DOHH2 (cell line): ENCODE data around the gene MT1F.

ENCODE experiments used
- H3F3A ChIP-seq: fragments of 200-600 bp; sonication (generic), shearing (Covaris generic); 2 replicates; pipeline ENCODE4 v1.6.0; 2016; ENCODE audit warnings: antibody characterized with exemption, mild to moderate bottlenecking; ENCODE audit not compliant: control insufficient read depth, insufficient read depth
- H3K27ac ChIP-seq: fragments of 200-600 bp; sonication (generic); 2 replicates; pipeline ENCODE4 v1.5.1; 2014; ENCODE audit warnings: low read depth, mild to moderate bottlenecking, low read length, moderate library complexity
- H3K27me3 ChIP-seq: fragments of 200-600 bp; sonication (generic); 2 replicates; pipeline ENCODE4 v1.6.1; 2014; ENCODE audit warnings: mild to moderate bottlenecking, low read length, mixed read lengths; ENCODE audit not compliant: control insufficient read depth
- H3K36me3 ChIP-seq: fragments of 200-600 bp; sonication (generic); 2 replicates; pipeline ENCODE4 v1.6.1; 2014; ENCODE audit warnings: mild to moderate bottlenecking, low read length, moderate library complexity, mixed read lengths; ENCODE audit not compliant: control insufficient read depth
- H3K4me1 ChIP-seq: fragments of 200-600 bp; sonication (generic); 2 replicates; pipeline ENCODE4 v1.6.1; 2014; ENCODE audit warnings: mild to moderate bottlenecking, low read length, mixed read lengths; ENCODE audit not compliant: control insufficient read depth
- H3K4me2 ChIP-seq: fragments of 200-600 bp; sonication (generic); 2 replicates; pipeline ENCODE4 v1.6.0; 2014; ENCODE audit warnings: mild to moderate bottlenecking, low read length, moderate library complexity
- H3K4me3 ChIP-seq: fragments of 200-600 bp; sonication (generic); 2 replicates; pipeline ENCODE4 v1.5.1; 2014; ENCODE audit warnings: mild to moderate bottlenecking, low read length, mixed read lengths
- H3K79me2 ChIP-seq: fragments of 200-600 bp; sonication (generic); 2 replicates; pipeline ENCODE4 v1.6.1; 2014; ENCODE audit warnings: mild to moderate bottlenecking, low read length, mixed read lengths; ENCODE audit not compliant: control insufficient read depth
- H3K9me2 ChIP-seq: fragments of 200-600 bp; sonication (generic); replicated peaks from 2 replicates; pipeline ENCODE4 v1.6.1; 2014; ENCODE audit warnings: mild to moderate bottlenecking, low read length, mixed read lengths; ENCODE audit not compliant: control insufficient read depth
- H3K9me3 ChIP-seq: fragments of 200-600 bp; sonication (generic); 2 replicates; pipeline ENCODE4 v1.6.1; 2014; ENCODE audit warnings: antibody characterized with exemption, low read length, mixed read lengths; ENCODE audit not compliant: control insufficient read depth, insufficient read depth
- H4K20me1 ChIP-seq: fragments of 200-600 bp; sonication (generic); 2 replicates; pipeline ENCODE4 v1.6.0; 2014; ENCODE audit warnings: low read depth, mild to moderate bottlenecking, antibody characterized with exemption, low read length, moderate library complexity; ENCODE audit not compliant: control insufficient read depth, insufficient read depth
- EZH2phosphoT487 ChIP-seq: fragments of 200-600 bp; sonication (generic); IDR thresholded peaks from 2 replicates; pipeline ENCODE4 v1.6.1; 2017; ENCODE audit warnings: borderline replicate concordance, mild to moderate bottlenecking, antibody characterized with exemption, low read length, moderate library complexity, mixed read lengths
- TF ChIP-seq, protein P1 (sequence below): fragments of 200-600 bp; sonication (generic); IDR thresholded peaks from one replicate; pipeline ENCODE4 v1.5.1; 2014; ENCODE audit warnings: antibody characterized with exemption, mild to moderate bottlenecking, low read depth, low read length; ENCODE audit not compliant: poor library complexity, severe bottlenecking

The MT1F gene

DNA sequence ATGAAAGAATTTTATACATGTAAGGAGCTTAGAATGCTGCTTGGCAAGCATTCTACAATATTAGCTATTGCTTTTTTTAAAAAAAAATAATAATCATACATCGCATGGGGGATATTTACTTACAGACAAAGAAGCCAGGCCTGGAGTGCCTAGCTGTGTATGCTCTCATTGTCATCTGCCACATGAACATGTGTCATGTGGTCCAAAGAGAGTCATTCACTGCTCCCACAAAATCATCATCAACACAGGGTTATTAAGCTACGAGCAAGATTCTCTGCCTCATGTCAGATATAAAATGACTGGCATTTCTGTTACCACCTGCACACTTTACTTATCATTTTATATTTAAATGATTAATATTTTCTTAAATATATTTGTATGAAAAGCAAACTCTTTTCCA, 34.1 kb upstream of the MT1F start:
- Histone ChIP-seq H3K27me3 (peaks cover 18% of the 10 kb centered on the region), H3F3A (no peaks in the 10 kb centered on the region), H3K36me3 (no peaks in the 10 kb centered on the region), H3K4me2 (no peak overlapping the region), H3K4me1 (no peaks in the 10 kb centered on the region), H4K20me1 (no peaks in the 10 kb centered on the region), H3K27ac (no peak overlapping the region), H3K4me3 (no peak overlapping the region), H3K9me2 (no peaks in the 10 kb centered on the region), H3K9me3 (no peaks in the 10 kb centered on the region), H3K79me2 (no peaks in the 10 kb centered on the region)
- TF ChIP-seq, protein P1, sequence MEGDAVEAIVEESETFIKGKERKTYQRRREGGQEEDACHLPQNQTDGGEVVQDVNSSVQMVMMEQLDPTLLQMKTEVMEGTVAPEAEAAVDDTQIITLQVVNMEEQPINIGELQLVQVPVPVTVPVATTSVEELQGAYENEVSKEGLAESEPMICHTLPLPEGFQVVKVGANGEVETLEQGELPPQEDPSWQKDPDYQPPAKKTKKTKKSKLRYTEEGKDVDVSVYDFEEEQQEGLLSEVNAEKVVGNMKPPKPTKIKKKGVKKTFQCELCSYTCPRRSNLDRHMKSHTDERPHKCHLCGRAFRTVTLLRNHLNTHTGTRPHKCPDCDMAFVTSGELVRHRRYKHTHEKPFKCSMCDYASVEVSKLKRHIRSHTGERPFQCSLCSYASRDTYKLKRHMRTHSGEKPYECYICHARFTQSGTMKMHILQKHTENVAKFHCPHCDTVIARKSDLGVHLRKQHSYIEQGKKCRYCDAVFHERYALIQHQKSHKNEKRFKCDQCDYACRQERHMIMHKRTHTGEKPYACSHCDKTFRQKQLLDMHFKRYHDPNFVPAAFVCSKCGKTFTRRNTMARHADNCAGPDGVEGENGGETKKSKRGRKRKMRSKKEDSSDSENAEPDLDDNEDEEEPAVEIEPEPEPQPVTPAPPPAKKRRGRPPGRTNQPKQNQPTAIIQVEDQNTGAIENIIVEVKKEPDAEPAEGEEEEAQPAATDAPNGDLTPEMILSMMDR = no peak
- no peak for TF ChIP-seq EZH2phosphoT487

DNA sequence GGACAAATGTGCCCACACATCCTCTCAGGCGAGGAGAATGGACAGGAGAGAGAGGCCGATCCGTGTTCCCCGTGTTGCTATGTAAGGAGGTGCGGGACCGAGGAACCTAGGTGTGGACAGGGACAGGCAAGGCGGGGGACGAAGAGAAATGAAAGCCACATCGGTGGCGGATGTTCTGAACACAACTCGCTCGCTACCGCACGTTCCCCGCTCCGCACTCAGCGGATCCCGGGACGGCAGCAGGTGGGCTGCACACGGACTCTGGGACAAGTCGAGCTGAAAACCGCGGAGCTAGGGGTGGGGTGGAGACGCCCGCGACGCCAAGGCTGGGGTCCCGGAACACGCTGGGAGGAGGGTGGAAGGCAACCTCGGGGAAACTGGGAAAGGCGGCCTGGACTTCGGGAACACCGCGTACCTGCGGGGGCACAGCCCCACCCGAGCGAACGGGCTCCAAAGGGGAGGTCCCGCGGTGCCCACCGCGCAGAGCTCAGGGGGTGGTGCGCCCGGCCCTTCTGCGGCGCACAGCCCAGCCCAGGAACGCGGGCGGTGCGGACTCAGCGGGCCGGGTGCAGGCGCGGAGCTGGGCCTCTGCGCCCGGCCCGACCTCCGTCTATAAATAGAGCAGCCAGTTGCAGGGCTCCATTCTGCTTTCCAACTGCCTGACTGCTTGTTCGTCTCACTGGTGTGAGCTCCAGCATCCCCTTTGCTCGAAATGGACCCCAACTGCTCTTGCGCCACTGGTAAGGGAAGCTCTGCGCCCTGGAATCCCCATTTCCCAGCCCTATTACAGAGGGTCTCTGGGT, 32.4 kb upstream of the MT1F start, which contains the start of gene MT1E:
Gene MT1E, plus strand, starts transcription at position 642 of the 803 bp plus-strand sequence. Its CDS starts 71 bp downstream, at position 713.
- Histone ChIP-seq H3K4me1 (no peaks in the 10 kb centered on the region), H3F3A (no peaks in the 10 kb centered on the region), H3K9me3 (no peaks in the 10 kb centered on the region), H3K9me2 (no peaks in the 10 kb centered on the region), H3K36me3 (no peaks in the 10 kb centered on the region), H4K20me1 (no peaks in the 10 kb centered on the region), H3K27me3 (peaks cover 18% of the 10 kb centered on the region), H3K79me2 (no peaks in the 10 kb centered on the region), H3K27ac (no peak within 1 kb of the TSS), H3K4me2 (no peak within 1 kb of the TSS), H3K4me3 (no peak within 1 kb of the TSS)
- no peak for TF ChIP-seq EZH2phosphoT487
- TF ChIP-seq, protein P1 = no peak

DNA sequence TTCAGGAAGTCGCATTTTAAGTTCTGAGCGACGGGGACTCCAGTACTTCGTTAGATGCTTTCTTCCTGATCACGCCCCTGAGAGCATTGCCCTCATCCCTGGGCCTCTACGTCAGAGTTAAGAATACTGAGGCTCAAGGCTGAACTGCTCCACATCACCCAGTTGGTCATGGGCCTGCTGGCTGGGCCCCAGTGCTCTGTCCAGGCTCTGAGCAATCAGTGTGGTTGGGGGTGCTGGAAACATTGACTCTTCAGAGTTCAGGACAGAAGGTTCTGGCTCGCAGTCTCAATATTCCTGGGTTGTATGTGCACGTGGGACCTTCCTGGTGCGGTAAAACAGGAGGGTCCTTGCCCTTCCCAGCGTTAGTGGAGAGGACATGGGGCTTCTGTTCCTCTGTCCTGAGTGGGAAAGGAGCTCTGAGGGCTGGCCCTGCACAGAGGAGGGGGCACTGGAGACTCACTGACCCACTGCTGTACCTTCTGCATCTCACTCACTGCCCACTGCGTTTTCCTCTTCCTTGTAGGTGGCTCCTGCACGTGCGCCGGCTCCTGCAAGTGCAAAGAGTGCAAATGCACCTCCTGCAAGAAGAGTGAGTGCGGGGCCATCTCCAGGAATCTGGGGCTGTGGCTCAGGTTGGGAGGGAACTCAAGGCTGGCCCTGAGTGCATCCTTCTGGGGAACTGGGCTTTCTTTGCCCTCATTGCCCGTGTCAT, 31.7 kb upstream of the MT1F start:
- Histone ChIP-seq H4K20me1 (no peaks in the 10 kb centered on the region), H3K79me2 (no peaks in the 10 kb centered on the region), H3K9me3 (no peaks in the 10 kb centered on the region), H3K27ac (no peak overlapping the region), H3K27me3 (peaks cover 18% of the 10 kb centered on the region), H3K4me2 (no peak overlapping the region), H3F3A (no peaks in the 10 kb centered on the region), H3K9me2 (no peaks in the 10 kb centered on the region), H3K4me3 (no peak overlapping the region), H3K4me1 (no peaks in the 10 kb centered on the region), H3K36me3 (no peaks in the 10 kb centered on the region)
- TF ChIP-seq, protein P1 = no peak
